HG02678 (cell line): ENCODE data around the gene CACNA1C.

Experiments used
- ATAC-seq: cut with Tn5 transposase; IDR thresholded peaks from one replicate; pipeline ENCODE4 v1.9.1; 2021; ENCODE audit warnings: mild to moderate bottlenecking, moderate library complexity; ENCODE audit not compliant: unreplicated experiment

CACNA1C gene

GRCh38 chr12:2745655-2746054, 692.9 kb downstream of the CACNA1C start:
- ATAC-seq, result no peak
